ENCODE measurements around the gene PLD3. TPM values are rescaled to one million over a fixed set of nuclear protein-coding genes. Genes with fewer than 3 reads are reported as not detected.

PLD3 gene
- total RNA-seq, 1 donor from 2014 or later, result 353 TPM

- peak overlapping the region; percentile 71 for H3K4me3 Mint-ChIP-seq (ENCODE audit: low read depth)
- H3K36me3 Mint-ChIP-seq (ENCODE audit: insufficient read depth), result no peaks in the 10 kb centered on the region
- peak; percentile 98 for TF ChIP-seq CTCF (IDR thresholded peaks at IDR 0.05; ENCODE audit: unreplicated experiment)
- DNase-seq (ENCODE audit: low spot score, unreplicated experiment), result peak; percentile 87
- H3K27me3 Mint-ChIP-seq, result peaks cover 2% of the 10 kb centered on the region
- peaks cover 12% of the 10 kb centered on the region for H3K4me1 Mint-ChIP-seq (ENCODE audit: low read depth)
- no peaks in the 10 kb centered on the region for H3K9me3 Mint-ChIP-seq (ENCODE audit: low read depth)
- peak overlapping the region; percentile 97 for H3K27ac Mint-ChIP-seq
Measured at GRCh38 chr19:40420766-40421765, 72.6 kb downstream of the PLD3 start.

DNA sequence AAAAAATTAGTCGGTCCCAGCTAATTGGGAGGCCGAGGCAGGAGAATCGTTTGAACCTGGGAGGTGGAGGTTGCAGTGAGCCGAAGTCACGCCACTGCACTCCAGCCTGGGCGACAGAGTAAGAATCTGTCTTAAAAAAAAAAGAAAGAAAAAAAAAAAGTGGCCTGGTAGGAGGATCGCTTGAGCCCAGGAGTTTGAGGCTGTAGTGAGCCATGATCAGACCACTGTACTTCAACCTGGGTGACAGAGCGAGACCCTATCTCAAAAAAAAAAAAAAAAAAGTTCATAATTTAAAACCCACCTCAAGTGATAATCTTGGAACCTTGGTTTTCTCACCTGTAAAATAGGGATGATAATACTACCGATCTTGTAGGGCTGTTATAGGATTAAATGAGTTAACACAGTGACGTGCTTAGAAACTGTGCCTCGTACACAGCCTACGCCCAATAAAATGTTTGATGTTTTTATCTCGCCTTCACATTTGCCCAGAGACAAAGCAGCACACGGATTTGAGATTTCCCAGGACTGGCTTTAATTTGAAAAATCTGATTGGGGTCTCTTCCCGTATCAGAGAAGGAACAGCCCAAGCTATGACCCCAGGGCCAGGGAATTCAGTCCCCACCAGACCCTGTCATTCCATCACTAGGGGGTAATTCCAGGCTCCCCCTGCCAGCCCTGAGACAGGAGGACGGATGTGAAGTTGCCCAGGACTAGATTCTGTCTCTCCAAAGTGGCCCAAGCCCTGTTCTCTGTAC is 73.7 kb downstream of the PLD3 start:
- Mint-ChIP-seq H3K27me3 (peaks cover 2% of the 10 kb centered on the region), H3K27ac (peak overlapping the region; percentile 97), H3K36me3 (ENCODE audit: insufficient read depth) (no peaks in the 10 kb centered on the region), H3K9me3 (ENCODE audit: low read depth) (no peaks in the 10 kb centered on the region), H3K4me3 (ENCODE audit: low read depth) (no peak overlapping the region), H3K4me1 (ENCODE audit: low read depth) (peaks cover 12% of the 10 kb centered on the region)
- no peak for DNase-seq (ENCODE audit: low spot score, unreplicated experiment)
- TF ChIP-seq CTCF (IDR thresholded peaks at IDR 0.05; ENCODE audit: unreplicated experiment), result no peak

GRCh38 chr19:40422748-40423566 is 74.5 kb downstream of the PLD3 start:
- Mint-ChIP-seq H3K9me3 (ENCODE audit: low read depth) (no peaks in the 10 kb centered on the region), H3K4me3 (ENCODE audit: low read depth) (no peak overlapping the region), H3K36me3 (ENCODE audit: insufficient read depth) (no peaks in the 10 kb centered on the region), H3K27ac (peak overlapping the region; percentile 77), H3K4me1 (ENCODE audit: low read depth) (peaks cover 12% of the 10 kb centered on the region), H3K27me3 (peaks cover 2% of the 10 kb centered on the region)
- no peak for DNase-seq (ENCODE audit: low spot score, unreplicated experiment)
- no peak for TF ChIP-seq CTCF (IDR thresholded peaks at IDR 0.05; ENCODE audit: unreplicated experiment)

- no peaks in the 10 kb centered on the region for H3K36me3 Mint-ChIP-seq (ENCODE audit: insufficient read depth)
- no peak overlapping the region for H3K4me3 Mint-ChIP-seq (ENCODE audit: low read depth)
- H3K27ac Mint-ChIP-seq, result peak overlapping the region; percentile 81
- TF ChIP-seq CTCF (IDR thresholded peaks at IDR 0.05; ENCODE audit: unreplicated experiment), result no peak
- no peak for DNase-seq (ENCODE audit: low spot score, unreplicated experiment)
- H3K4me1 Mint-ChIP-seq (ENCODE audit: low read depth), result peaks cover 12% of the 10 kb centered on the region
- no peaks in the 10 kb centered on the region for H3K9me3 Mint-ChIP-seq (ENCODE audit: low read depth)
- H3K27me3 Mint-ChIP-seq, result no peaks in the 10 kb centered on the region
Measured at GRCh38 chr19:40423938-40424337, 75.4 kb downstream of the PLD3 start.

Data from progenitor cell of endocrine pancreas (in vitro differentiated cells).